Bladder microvascular endothelial cell (primary cell): ENCODE measurements around the gene SCN8A. TPM values are rescaled to one million over a fixed set of nuclear protein-coding genes. Genes with fewer than 3 reads are reported as not detected.

Source experiments
- total RNA-seq: library from RNA; depleted of rRNA; stranded (reverse); fragments of >200 nt; gene quantifications from 2 replicates; pipeline ENCODE4 v1.2.3, GENCODE V29; 2014

SCN8A gene
- 0.32 and 0.76 TPM in 2 replicates for total RNA-seq

DNA sequence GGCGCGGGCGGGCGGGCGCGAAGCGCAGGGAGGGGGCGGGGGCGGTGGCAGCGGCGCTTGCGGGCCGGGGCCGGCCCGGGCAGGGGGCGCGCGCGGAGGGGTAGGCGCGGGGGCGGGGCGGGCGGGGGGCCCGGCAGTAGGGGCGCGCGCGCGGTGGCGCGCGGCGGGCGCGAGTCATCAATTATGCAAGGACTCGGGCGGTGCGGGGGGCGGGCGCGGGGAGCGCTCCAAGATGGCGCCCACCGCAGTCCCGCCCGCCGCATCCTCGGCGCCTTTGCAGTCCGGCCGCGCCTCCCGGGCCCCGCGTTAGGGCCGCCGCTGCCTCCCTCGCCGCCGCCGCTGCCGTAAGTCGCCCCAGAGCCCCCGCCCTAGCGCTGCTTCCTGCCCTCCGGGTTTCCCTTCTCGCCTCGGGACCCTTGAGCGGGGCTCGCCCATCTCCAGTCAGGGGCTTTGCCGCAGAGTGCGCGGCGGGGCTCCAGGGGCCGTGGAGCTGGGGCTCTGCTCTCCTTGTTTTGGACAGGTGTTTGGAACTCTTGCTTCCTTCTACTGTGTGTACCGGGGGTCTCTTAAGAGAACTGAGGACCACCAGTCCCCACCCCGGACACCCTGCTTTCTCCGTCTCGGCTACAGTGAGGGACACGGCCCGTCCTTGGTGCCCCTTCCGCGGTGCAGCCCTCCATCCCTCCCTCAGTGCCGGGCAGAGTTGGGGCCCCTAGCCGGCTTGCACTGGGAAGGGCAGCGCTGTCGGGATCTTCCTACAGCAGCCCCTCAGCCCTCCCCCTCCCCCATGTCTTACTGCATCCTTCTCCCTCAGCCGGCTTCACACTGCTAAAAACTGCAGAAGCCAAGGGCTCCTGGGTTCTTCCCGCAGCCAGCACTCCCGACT, at the start of gene SCN8A:
Gene SCN8A (plus strand): TSS at position 218 of the 886 bp plus-strand sequence. CDS start 71,585 bp downstream, outside the sequence.

DNA sequence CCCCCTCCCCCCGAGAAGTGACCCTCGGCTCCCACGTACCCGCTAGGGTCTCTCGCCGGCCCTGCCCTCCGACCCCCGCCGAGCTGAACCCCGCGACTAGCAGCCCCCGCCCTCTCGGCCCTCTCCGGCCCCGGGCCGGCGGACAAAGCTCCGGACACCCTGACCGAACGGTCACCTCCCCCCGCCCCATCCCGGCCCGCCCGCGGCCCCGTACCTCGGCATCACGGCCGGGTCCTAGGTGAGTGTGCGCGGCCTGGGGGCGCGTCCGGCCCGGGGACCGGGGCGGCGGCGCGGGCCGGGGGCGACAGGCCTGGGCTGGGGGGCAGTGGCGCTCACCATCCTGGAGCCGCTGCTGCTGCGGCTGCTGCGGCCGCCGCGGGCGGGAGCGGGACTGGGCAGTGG, 257.3 kb downstream of the SCN8A start, which contains the start of gene FIGNL2:
Gene FIGNL2 (minus strand): TSS at position 393 of the 402 bp plus-strand sequence. CDS start 26,305 bp downstream, outside the sequence.

Other genes with a start within 250 kb of the SCN8A start
- gene CELA1, start 244.6 kb upstream of the SCN8A start, total RNA-seq: not detected in 2 replicates
- 19.9 and 49.5 TPM in 2 replicates for gene GALNT6, start 199.8 kb upstream of the SCN8A start, total RNA-seq
- gene SLC4A8, start 166.4 kb upstream of the SCN8A start, total RNA-seq: 0.97 and 2.1 TPM in 2 replicates